Activated CD8-positive, alpha-beta memory T cell treated with anti-CD3 and anti-CD28 coated beads for 24 hours (primary cell): ENCODE measurements around the gene CENPH.
"Not testable (repeated sequence)": the region's sequence is repeated elsewhere in the genome, so short reads cannot be mapped to it uniquely, and the experiment has no call there.

ENCODE experiments used
- DNase-seq: peaks from one replicate; pipeline ENCODE4 v3.0.0-alpha.2; 2020

CENPH gene

GRCh38 chr5:69255940-69256339 lies 66.6 kb downstream of the CENPH start:
- not testable (repeated sequence) for DNase-seq

- no peak for DNase-seq
These were observed 68.2 kb downstream of the CENPH start for GRCh38 chr5:69257577-69257976.
